Stimulated activated naive CD8-positive, alpha-beta T cell treated with anti-CD3 and anti-CD28 coated beads, Interleukin-15, amount 100 ng/mL, for 72 hours (primary cell): ENCODE data around the gene CMTM4.

Experiments
- ATAC-seq: fragments of 150-1000 bp; cut with Tn5 transposase; 2 replicates; pipeline ENCODE4 v1.10.0; 2021; ENCODE audit warnings: mild to moderate bottlenecking, moderate library complexity
- DNase-seq, 2 donors: peaks; one replicate each; pipeline ENCODE4 v3.0.0; 2021 to 2022
- H3K27ac Mint-ChIP-seq, 2 donors: one replicate each; pipeline ENCODE4 v1.8.0; 2022; ENCODE audit warnings: mild to moderate bottlenecking in 2 of 2, mixed read lengths in 2 of 2, moderate library complexity in 2 of 2
- H3K27me3 Mint-ChIP-seq: one replicate; pipeline ENCODE4 v1.8.0; 2022; ENCODE audit warnings: mixed read lengths
- H3K4me1 Mint-ChIP-seq: one replicate; pipeline ENCODE4 v1.8.0; 2022; ENCODE audit warnings: mild to moderate bottlenecking, mixed read lengths
- H3K4me3 Mint-ChIP-seq, 2 donors: one replicate each; pipeline ENCODE4 v1.8.0; 2022; ENCODE audit warnings: mild to moderate bottlenecking in 2 of 2, mixed read lengths in 2 of 2, moderate library complexity in 1 of 2
- H3K9me3 Mint-ChIP-seq, 2 donors: one replicate each; pipeline ENCODE4 v1.8.0; 2022; ENCODE audit warnings: mixed read lengths in 2 of 2

The CMTM4 gene

DNA sequence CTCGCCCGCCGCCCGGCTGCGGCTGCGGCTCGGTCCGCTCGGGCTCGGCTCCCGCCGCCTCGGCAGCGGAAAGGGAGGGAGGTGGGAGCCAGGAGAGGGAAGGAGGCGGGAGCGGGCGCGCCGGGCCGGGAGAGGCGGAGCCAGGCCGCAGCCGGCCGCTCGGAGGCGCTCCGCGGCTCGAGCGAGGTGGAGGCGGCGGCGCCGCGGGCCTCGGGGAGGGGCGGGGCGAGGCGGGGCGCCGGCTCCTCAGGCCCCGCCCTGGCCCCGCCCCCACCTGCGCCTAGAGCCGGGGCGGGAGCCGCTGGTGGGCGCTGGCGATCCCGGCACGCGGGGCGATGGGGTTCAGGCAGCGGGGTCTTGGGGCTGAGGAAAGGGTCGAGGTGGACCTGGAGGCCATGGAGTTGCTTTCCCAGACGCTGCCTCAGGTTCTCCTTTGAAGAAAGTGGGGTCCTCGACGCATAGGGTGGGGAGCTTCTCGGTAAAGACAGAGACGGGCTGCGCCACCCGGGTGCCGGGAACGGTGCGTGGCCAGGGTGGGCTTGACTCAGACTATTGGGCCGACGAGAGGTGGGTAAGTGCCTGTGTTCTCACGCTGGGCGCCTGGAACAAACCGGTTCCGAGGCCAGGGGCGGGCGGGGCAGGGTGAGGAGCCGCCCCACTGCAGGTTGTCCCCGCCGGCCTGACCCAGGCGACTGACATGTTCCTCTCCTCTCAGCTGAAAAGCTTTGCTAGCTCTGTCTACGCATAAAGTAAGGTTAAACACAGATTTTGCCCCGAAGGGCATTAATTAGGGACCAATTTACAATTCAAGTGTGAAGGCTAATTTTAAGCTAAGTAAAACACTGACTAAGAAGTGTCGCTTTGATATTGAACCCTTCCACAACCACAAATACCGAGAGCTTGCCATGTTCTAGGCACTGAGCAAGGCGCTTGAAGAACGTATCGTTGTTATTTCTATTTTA is at the start of gene CMTM4:
CMTM4 (minus strand) TSS at position 75 of the 962 bp plus-strand sequence. CDS start 218 bp downstream, outside the sequence.
- H3K4me1 Mint-ChIP-seq: peaks cover 20% of the 10 kb centered on the region

DNA sequence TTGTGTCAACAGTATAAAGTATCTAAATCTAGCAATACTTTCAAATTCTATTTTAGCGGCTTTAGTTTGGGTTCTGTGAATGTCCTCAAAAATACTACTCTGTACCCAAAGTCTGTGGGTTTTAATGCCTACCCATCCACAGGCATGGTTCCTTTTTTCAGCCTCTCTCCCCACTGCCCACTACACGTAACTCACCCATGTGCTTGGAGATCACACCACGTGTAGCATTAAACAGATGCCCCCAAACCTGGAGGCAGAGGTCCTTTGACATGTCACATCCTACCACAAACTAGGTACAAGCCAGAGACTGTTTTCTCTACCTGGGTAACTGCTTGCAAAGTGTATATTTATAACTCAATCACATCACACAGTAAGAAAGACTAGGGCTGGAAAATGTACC is 49.5 kb upstream of the CMTM4 start:
- Mint-ChIP-seq H3K9me3 (no peaks in the 10 kb centered on the region), H3K4me1 (peaks cover 43% of the 10 kb centered on the region), H3K4me3 (no peak overlapping the region), H3K27me3 (no peaks in the 10 kb centered on the region), H3K27ac (peak overlapping the region in 1 of 2 donors; percentile 46)
- ATAC-seq (no peak), DNase-seq (no peak)

More for the DNA sequence above, at the start of gene CMTM4:
- peak; percentile 89 for ATAC-seq
- DNase-seq: peak; percentile 67 to 77
- Mint-ChIP-seq H3K4me3 (peak within 1 kb of the TSS; percentile 82 to 85), H3K27ac (peak within 1 kb of the TSS in 1 of 2 donors; percentile 54), H3K9me3 (no peaks in the 10 kb centered on the region), H3K27me3 (peaks cover 50% of the 10 kb centered on the region)

DNA sequence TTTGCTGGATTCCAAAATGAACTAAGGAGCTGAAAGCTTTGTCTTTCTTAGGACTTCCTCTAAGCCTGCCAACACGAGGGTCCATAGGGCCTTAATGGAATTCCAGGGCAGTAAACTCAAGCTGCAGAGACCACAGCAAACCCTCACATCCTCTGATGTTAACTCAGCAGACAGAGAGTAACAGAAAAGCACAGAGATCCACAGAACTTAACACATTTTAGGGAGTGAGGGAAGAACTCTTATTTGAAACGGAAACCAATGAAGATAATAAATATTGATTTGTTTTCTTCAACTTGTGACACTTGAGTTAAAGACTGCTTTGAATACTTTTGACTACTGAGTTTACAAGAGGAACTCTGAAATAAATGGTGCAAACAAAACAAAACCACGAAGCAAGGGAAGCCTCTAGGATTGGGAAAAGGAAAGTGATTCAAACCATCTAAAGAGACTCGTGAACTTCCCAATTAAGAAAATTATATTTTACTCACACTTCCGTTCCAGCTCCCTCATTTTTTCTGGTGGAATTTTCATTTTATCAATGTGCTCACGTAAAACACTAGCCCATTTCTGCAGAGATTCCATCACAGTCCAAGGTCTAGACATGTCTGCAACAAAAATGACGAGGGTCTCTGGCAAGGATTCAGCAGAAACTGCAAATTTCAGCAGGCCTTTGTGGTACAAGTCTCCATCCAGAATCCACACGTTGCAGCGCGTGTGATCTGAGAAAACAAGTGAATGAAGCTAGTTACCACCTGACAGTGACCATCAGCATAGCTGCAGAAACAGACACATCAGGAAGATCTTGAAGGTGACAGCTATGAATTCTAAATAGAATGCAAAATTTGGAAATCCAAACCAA is 45.6 kb upstream of the CMTM4 start:
- peaks cover 31% of the 10 kb centered on the region for H3K4me1 Mint-ChIP-seq
- H3K4me3 Mint-ChIP-seq: no peak overlapping the region
- DNase-seq: no peak
- no peaks in the 10 kb centered on the region for H3K27me3 Mint-ChIP-seq
- no peak for ATAC-seq
- H3K9me3 Mint-ChIP-seq: no peaks in the 10 kb centered on the region
- H3K27ac Mint-ChIP-seq: no peak overlapping the region

DNA sequence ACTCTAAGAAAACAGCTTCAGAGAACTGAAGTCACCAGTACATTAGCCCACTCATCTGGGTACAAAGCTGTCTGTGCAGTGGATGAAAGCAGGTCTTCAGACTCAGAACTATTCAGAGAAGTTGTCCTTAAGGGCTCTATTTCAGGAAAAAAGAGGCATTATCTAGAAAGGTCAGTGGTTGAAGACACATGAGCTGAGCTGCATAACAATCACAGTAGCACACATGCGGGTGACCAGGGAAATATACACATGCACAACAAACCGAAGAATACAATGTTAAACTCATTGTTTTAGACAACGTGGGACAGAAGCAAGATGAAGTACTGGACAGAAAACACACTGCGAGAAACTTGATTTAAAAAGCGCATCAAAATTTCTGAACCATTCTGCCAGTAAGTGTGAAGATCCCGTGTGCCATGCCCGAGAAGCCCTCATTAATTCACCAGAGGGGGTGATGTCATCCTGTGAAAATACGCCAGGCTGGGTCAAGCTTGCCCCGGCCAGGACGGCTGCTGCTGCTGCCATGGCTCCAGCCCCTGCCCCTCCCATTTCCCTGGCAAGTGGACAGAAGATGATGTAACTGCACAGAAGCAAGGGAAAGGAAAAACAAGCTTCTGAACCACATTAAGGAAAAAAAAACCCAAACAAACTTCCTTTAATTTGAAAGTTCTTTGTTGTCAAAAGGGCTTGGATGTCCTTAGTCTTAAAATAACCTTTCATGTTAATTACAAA is 44.8 kb upstream of the CMTM4 start:
- H3K9me3 Mint-ChIP-seq: no peaks in the 10 kb centered on the region
- H3K27ac Mint-ChIP-seq: no peak overlapping the region
- no peaks in the 10 kb centered on the region for H3K27me3 Mint-ChIP-seq
- no peak for ATAC-seq
- peaks cover 22% of the 10 kb centered on the region for H3K4me1 Mint-ChIP-seq
- no peak for DNase-seq
- no peak overlapping the region for H3K4me3 Mint-ChIP-seq

DNA sequence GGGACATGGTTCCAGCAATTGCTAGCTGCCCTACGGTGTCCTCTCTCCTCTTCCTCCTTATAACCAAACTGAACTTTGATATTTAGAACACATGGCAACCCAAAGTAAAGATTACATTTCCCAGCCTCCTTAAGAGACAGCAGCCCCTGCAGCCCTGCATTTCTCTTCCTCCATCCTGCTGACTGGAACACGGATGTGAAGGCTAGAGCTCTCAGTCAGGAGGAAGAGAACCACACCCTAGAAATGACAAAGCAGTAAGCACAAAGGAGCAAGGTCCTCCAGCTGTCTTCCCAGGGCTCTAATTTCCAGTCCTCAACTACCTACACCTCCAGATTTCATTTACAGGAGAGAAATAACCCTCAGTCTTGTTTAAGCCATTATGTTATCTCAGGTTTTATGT is 44.0 kb upstream of the CMTM4 start:
- DNase-seq: no peak
- ATAC-seq: no peak
- no peaks in the 10 kb centered on the region for H3K9me3 Mint-ChIP-seq
- H3K4me3 Mint-ChIP-seq: no peak overlapping the region
- H3K27ac Mint-ChIP-seq: peak overlapping the region in 1 of 2 donors; percentile 5
- H3K27me3 Mint-ChIP-seq: no peaks in the 10 kb centered on the region
- peaks cover 17% of the 10 kb centered on the region for H3K4me1 Mint-ChIP-seq

DNA sequence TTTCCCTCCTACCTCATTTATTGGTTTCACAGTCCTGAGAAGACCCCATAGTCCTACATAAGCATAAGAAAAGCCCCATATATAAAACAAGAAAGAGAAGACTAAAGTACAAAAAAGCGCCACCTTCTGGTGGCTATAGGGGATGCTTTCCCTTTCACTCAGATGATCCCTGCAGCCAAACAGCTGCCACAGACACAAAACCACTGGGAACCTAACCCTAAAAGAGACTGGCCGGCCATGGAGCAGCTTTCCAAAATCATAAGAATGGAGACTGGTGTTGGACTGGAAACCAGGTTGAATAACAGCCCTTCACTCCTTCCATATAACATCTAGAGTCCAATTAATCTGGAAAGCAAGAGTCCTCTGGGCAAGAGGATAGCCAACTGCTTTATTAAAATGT is 43.5 kb upstream of the CMTM4 start:
- Mint-ChIP-seq H3K27ac (no peak overlapping the region), H3K9me3 (no peaks in the 10 kb centered on the region), H3K4me1 (peaks cover 17% of the 10 kb centered on the region), H3K4me3 (no peak overlapping the region), H3K27me3 (no peaks in the 10 kb centered on the region)
- ATAC-seq (no peak), DNase-seq (no peak)

DNA sequence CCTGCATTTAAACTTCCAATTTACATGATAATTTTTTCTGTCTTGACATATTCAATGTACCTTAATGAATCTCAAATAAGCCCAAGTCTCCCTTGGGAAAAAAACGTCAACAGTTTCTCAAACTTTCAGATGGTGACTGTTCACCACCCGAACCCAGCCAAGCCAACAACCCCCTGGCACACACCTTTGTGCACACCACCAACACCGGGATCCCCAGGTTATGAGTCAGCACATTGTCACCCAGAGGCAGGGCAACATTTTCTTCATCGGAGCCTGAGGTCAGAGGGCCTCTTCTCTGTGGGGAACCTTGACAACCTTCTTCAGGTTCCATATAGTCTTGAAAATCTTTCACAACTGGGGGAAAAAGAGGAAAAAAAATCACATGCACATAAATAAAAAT is 39.3 kb upstream of the CMTM4 start:
- Mint-ChIP-seq H3K4me1 (peaks cover 12% of the 10 kb centered on the region), H3K27ac (no peak overlapping the region), H3K4me3 (no peak overlapping the region), H3K9me3 (no peaks in the 10 kb centered on the region), H3K27me3 (no peaks in the 10 kb centered on the region)
- ATAC-seq (no peak), DNase-seq (no peak)

DNA sequence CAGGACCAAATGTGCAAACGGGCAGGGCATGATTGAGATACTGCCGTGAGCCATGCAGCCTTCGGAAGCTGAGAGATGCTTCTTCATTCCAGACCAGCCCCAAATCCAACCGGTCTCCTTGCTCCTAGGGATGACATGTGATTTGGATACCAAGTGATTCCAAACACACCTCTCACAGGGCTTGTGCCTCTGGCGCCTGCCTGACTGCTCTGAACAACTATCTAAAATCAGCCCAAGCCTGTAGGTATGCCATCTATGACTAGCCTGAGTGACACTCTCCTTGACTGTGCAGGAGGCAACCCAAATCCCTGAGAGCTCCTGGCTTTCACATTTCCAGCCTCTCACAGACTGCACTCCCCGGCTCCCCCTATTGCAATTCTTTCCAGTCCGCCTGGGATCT is 34.6 kb upstream of the CMTM4 start:
- H3K4me3 Mint-ChIP-seq: no peak overlapping the region
- DNase-seq (no peak), ATAC-seq (no peak)
- peaks cover 6% of the 10 kb centered on the region for H3K4me1 Mint-ChIP-seq
- no peaks in the 10 kb centered on the region for H3K27me3 Mint-ChIP-seq
- H3K9me3 Mint-ChIP-seq: no peaks in the 10 kb centered on the region
- H3K27ac Mint-ChIP-seq: no peak overlapping the region

DNA sequence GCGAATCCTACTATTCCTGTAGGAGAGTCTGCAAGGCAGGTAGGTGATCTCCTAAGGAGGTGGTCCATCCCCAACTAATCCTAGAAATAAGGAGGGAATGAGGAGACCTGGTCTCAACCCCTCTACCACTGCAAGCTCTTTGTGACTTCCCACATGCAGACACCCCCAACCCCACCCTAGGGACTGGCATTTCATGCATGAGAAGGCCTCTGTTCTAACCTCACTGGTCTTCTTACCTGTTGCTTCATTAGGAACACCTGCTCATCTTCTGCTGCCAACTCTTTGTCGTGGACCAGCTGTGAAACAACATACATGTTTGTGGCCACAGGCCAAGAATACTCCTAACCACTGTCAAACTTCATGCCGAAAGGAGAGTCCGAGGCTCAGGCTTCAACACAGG is 32.3 kb upstream of the CMTM4 start:
- no peak overlapping the region for H3K27ac Mint-ChIP-seq
- ATAC-seq (no peak), DNase-seq (no peak)
- H3K4me3 Mint-ChIP-seq: no peak overlapping the region
- no peaks in the 10 kb centered on the region for H3K27me3 Mint-ChIP-seq
- peaks cover 6% of the 10 kb centered on the region for H3K4me1 Mint-ChIP-seq
- no peaks in the 10 kb centered on the region for H3K9me3 Mint-ChIP-seq

DNA sequence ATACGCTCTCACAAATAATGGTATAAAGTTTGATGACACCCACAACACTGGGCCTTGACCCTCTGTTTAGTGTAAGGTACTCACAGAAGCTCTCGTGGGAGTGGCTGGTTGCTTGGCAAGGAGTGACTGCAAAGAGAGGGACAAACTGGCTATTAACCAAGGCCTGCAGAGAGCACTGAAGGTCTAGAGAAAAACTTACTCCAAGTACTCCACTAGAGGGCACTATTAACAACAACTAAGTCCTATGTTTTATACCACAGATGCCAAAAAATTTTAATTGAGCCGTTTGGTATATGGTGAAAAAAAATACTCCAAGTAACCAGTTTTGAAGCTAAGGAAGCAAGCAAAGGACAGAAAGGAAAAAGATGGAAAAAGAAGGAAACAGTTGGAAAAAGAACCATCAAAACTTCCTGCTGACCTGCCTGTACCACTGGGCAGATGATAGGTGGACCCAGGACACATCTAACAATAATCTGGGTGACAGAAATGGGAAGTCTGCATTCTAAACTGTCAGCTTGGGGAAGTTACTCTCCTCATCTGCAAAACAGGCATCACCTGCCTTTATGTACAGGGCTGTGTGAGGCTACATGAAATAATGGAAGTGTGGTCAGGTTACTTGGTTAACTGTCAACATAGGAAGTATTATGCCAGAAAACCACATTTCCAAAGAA is 31.7 kb upstream of the CMTM4 start:
- no peak overlapping the region for H3K27ac Mint-ChIP-seq
- no peak overlapping the region for H3K4me3 Mint-ChIP-seq
- H3K4me1 Mint-ChIP-seq: peaks cover 6% of the 10 kb centered on the region
- no peaks in the 10 kb centered on the region for H3K9me3 Mint-ChIP-seq
- ATAC-seq (peak; percentile 85), DNase-seq (no peak)
- no peaks in the 10 kb centered on the region for H3K27me3 Mint-ChIP-seq

DNA sequence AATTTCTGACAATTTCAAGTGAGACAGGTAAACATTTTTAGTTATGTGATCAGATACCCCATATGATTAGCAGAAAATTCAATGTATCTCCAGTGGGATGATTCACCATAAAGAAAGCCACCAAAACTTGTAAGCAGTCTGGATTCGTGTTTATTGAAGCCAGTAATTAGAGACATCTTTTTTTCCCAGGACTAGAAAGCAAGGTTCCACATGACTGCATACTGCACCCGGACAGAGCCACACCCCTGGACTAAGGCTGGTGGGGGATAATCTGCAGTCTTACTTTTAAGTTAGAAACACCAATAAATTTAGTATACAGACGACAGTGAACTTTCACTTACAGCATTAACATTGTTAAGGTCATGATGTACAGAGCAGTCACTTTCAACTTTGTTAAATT is 24.2 kb upstream of the CMTM4 start:
- no peak overlapping the region for H3K4me3 Mint-ChIP-seq
- no peak for ATAC-seq
- H3K27ac Mint-ChIP-seq: peak overlapping the region in 1 of 2 donors; percentile 48
- H3K4me1 Mint-ChIP-seq: no peaks in the 10 kb centered on the region
- no peaks in the 10 kb centered on the region for H3K9me3 Mint-ChIP-seq
- H3K27me3 Mint-ChIP-seq: no peaks in the 10 kb centered on the region
- no peak for DNase-seq

DNA sequence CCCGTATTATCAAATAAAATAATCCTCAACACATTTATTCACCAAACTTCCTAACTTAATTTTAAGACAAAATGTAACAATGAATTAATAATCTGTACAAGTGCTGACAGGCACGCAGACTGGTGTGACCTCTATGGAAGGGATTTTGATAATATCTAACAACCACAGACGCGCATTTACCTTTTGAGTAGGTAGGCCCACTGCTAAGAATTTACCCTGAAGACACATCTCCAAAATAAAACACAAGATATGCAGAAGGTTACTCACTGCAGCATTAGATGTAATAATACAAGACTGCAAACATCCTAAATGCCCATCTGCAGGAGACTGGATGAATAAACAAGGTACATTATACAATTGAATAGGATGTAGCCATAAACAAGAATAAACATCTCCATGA is 22.7 kb upstream of the CMTM4 start:
- ATAC-seq (no peak), DNase-seq (no peak)
- Mint-ChIP-seq H3K27ac (no peak overlapping the region), H3K4me3 (no peak overlapping the region), H3K4me1 (no peaks in the 10 kb centered on the region), H3K27me3 (no peaks in the 10 kb centered on the region), H3K9me3 (no peaks in the 10 kb centered on the region)

DNA sequence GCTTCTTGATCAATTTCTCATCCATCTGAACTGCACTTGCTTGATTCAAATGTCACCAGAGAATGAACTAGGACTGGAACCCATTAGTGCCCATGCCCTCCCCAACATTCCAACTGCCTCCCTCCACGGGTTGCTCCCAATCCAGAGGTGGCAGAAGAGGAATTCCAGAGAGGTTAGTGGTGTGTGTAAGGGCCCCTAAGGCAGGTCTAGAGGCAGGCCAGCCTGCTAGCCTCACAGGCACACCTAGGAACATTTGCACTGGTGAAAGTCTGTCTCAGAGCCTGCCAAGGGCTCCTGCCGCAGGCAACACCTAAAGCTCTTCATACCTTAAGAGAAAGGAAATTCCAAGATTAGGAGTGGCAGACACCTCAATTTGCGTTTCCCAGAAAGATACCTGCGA is 21.2 kb upstream of the CMTM4 start:
- H3K27me3 Mint-ChIP-seq: no peaks in the 10 kb centered on the region
- no peak for DNase-seq
- no peaks in the 10 kb centered on the region for H3K9me3 Mint-ChIP-seq
- no peak overlapping the region for H3K27ac Mint-ChIP-seq
- no peak for ATAC-seq
- H3K4me1 Mint-ChIP-seq: no peaks in the 10 kb centered on the region
- H3K4me3 Mint-ChIP-seq: no peak overlapping the region

DNA sequence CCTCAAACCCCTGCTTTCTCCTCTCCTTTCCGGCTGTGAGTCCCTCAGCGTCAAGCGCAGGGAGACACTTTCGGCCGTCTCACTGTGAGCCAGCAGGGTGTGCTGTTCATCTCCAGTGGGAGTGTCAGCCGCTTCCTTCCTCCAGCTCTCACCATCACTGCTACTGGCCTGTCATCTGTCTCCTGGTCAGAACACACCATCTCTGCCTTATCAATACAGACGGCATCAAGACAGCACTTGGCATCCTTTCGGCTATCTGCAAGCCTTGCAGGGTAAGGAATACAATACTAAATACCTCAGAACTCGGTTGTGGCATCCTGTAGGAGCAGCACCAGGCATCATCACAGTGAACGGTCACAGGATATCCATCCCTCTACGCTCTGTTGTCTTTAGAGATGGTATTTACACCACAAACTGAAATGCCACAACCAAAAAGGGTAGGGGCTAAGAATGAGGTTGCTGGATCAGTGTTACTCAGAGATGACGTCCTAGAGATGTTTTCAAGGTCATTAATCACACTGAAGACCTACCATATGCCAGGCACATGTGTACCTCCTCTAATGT is 20.7 kb upstream of the CMTM4 start:
- DNase-seq: no peak
- peak; percentile 58 for ATAC-seq
- Mint-ChIP-seq H3K27me3 (no peaks in the 10 kb centered on the region), H3K9me3 (no peaks in the 10 kb centered on the region), H3K27ac (peak overlapping the region in 1 of 2 donors; percentile 27), H3K4me1 (no peaks in the 10 kb centered on the region), H3K4me3 (no peak overlapping the region)
